GM18907 (cell line): ENCODE measurements around the gene FREM1.
"Not testable (repeated sequence)": the region's sequence is repeated elsewhere in the genome, so short reads cannot be mapped to it uniquely, and the experiment has no call there.

Source experiments
- ATAC-seq: cut with Tn5 transposase; IDR thresholded peaks from one replicate; pipeline ENCODE4 v1.9.1; 2021; ENCODE audit warnings: mild to moderate bottlenecking, moderate library complexity; ENCODE audit not compliant: unreplicated experiment

Gene FREM1

GRCh38 chr9:14909961-14910805 lies at the start of gene FREM1:
FREM1 (minus strand) TSS chr9:14910428; CDS start chr9:14868977, 41,451 bp downstream.
- ATAC-seq = no peak

- ATAC-seq = no peak
Observed at GRCh38 chr9:14958989-14959388, 48.8 kb upstream of the FREM1 start.

GRCh38 chr9:14957109-14957508 lies 46.9 kb upstream of the FREM1 start:
- no peak for ATAC-seq

- no peak for ATAC-seq
Observed at GRCh38 chr9:14956208-14956607, 46.0 kb upstream of the FREM1 start.

- no peak for ATAC-seq
Observed at GRCh38 chr9:14945351-14945750, 35.1 kb upstream of the FREM1 start.

- no peak for ATAC-seq
Observed at GRCh38 chr9:14941501-14942405, 31.5 kb upstream of the FREM1 start.

GRCh38 chr9:14939378-14939777 lies 29.1 kb upstream of the FREM1 start:
- ATAC-seq = no peak

- no peak for ATAC-seq
Observed at GRCh38 chr9:14937216-14937615, 27.0 kb upstream of the FREM1 start.

GRCh38 chr9:14936491-14936890 lies 26.3 kb upstream of the FREM1 start:
- ATAC-seq = no peak

- ATAC-seq = no peak
Observed at GRCh38 chr9:14935964-14936363, 25.7 kb upstream of the FREM1 start.

- ATAC-seq = no peak
Observed at GRCh38 chr9:14935106-14935751, 25.0 kb upstream of the FREM1 start.

GRCh38 chr9:14932641-14933040 lies 22.4 kb upstream of the FREM1 start:
- no peak for ATAC-seq

GRCh38 chr9:14932231-14932630 lies 22.0 kb upstream of the FREM1 start:
- ATAC-seq = no peak

- ATAC-seq = no peak
Observed at GRCh38 chr9:14926941-14927624, 16.9 kb upstream of the FREM1 start.

GRCh38 chr9:14924230-14925219 lies 14.3 kb upstream of the FREM1 start:
- ATAC-seq = no peak

- ATAC-seq = no peak
Observed at GRCh38 chr9:14923701-14924100, 13.5 kb upstream of the FREM1 start.

GRCh38 chr9:14920805-14921204 lies 10.6 kb upstream of the FREM1 start:
- ATAC-seq = not testable (repeated sequence)

- no peak for ATAC-seq
Observed at GRCh38 chr9:14913366-14913765, 3.1 kb upstream of the FREM1 start.

- ATAC-seq = no peak
Observed at GRCh38 chr9:14912859-14913258, 2.6 kb upstream of the FREM1 start.

- no peak for ATAC-seq
Observed at GRCh38 chr9:14911046-14911445, 818 bp upstream of the FREM1 start.
